ENCODE results near the gene PTCRA.

- TF ChIP-seq POLR2A (IDR thresholded peaks at IDR 0.05) (no peak), CTCF (IDR thresholded peaks at IDR 0.05) (no peak), POLR2AphosphoS5 (IDR thresholded peaks at IDR 0.05) (no peak)
Measured at GRCh38 chr6:42937548-42938427, 21.9 kb downstream of the PTCRA start.
